Fibroblast of lung (primary cell): Measurements from ENCODE around the gene INVS.

Experiments used
- CTCF ChIP-seq, 2 donors: IDR thresholded peaks in 1 of 2; conservative IDR thresholded peaks in 1 of 2; 1 replicate in 1 of 2; 2 replicates in 1 of 2; pipeline ENCODE4 v1.5.1; 2011 to 2012; ENCODE audit warnings: low read length in 2 of 2, control low read depth in 1 of 2, inconsistent platforms in 1 of 2, low read depth in 1 of 2, mild to moderate bottlenecking in 1 of 2
- EZH2 ChIP-seq: IDR thresholded peaks from 2 replicates; pipeline ENCODE4 v1.5.1; 2012; ENCODE audit warnings: low read length, control low read depth, mild to moderate bottlenecking; ENCODE audit errors: missing control alignments

DNA sequence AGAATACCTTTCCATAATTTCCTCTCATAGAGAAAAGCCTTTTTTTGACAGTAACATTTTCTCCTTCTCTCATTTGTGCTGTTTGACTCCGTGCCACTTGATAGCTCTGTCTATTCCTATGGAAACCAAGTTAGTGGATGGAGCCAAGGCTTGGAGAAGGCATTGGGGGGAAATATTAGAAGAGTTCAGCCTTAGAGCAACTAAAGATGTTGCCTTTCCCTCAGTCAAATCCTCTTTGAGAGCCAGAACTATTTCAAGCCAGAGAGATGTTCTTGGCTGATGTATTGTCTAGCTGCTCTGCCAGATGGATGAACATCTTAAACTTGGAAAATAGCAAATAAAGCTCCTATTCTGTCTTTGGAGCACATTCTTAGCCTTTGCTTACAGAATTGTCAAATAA, 112.4 kb downstream of the INVS start:
- TF ChIP-seq EZH2: no peak
- no peak for TF ChIP-seq CTCF (conservative IDR thresholded peaks at IDR 0.05 in 1 of 2, IDR thresholded peaks at IDR 0.05 in 1 of 2; ENCODE audit: low read depth in 1 of 2, low read length in 2 of 2)
